ENCODE measurements around the gene HLCS.

- no peak for TF ChIP-seq SIN3A (IDR thresholded peaks at IDR 0.05; ENCODE audit: low read depth, low read length)
- TF ChIP-seq, protein P1, sequence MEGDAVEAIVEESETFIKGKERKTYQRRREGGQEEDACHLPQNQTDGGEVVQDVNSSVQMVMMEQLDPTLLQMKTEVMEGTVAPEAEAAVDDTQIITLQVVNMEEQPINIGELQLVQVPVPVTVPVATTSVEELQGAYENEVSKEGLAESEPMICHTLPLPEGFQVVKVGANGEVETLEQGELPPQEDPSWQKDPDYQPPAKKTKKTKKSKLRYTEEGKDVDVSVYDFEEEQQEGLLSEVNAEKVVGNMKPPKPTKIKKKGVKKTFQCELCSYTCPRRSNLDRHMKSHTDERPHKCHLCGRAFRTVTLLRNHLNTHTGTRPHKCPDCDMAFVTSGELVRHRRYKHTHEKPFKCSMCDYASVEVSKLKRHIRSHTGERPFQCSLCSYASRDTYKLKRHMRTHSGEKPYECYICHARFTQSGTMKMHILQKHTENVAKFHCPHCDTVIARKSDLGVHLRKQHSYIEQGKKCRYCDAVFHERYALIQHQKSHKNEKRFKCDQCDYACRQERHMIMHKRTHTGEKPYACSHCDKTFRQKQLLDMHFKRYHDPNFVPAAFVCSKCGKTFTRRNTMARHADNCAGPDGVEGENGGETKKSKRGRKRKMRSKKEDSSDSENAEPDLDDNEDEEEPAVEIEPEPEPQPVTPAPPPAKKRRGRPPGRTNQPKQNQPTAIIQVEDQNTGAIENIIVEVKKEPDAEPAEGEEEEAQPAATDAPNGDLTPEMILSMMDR (IDR thresholded peaks at IDR 0.05 in 2 of 3, conservative IDR thresholded peaks at IDR 0.05 in 1 of 3; ENCODE audit: control insufficient read depth in 2 of 3, extremely low read depth in 1 of 3, insufficient read depth in 1 of 3, low read depth in 3 of 3, low read length in 3 of 3): no peak
Observed at GRCh38 chr21:36796070-36796469, 170.4 kb downstream of the HLCS start.

All from GM12878 (cell line).